K562 (cell line): ENCODE measurements around the gene DNAJC11. TPM values are rescaled to one million over a fixed set of nuclear protein-coding genes. Genes with fewer than 3 reads are reported as not detected.

ENCODE experiments used
- ATAC-seq: fragments of 200-7000 bp; cut with Tn5 transposase; 3 replicates; pipeline ENCODE4 v1.9.1; 2020; ENCODE audit warnings: moderate library complexity
- BruUV-seq: library from RNA; stranded (reverse); fragments of 400-500 nt; replicated peaks from 2 replicates; lab custom pipeline; 2021; lab: Mats Ljungman, UMichigan
- CTCF ChIA-PET: fragments of 300-600 bp; formaldehyde crosslinking; extraction: SDS; loops from one replicate; lab custom pipeline; 2021; ENCODE audit warnings: low intra/inter-chr PET ratio; lab: Yijun Ruan, JAX
- POLR2A ChIA-PET: fragments of 300-600, 350-650 bp; sonication (Branson Sonifier 250); formaldehyde crosslinking; extraction: SDS; loops from one replicate; lab custom pipeline; 2021; ENCODE audit warnings: antibody characterized with exemption, inconsistent platforms; lab: Yijun Ruan, JAX
- DNase-seq, 4 experiments: peaks; one replicate each; pipeline versions ENCODE4 v3.0.0 to v3.0.0-alpha.2; 2011 to 2018; ENCODE audit warnings: low spot score in 3 of 4, mixed read lengths in 3 of 4; ENCODE audit errors: extremely low read depth in 1 of 4
- FAIRE-seq: peaks from 2 replicates; lab custom pipeline; 2011; peaks lifted over from hg19 to GRCh38; lab: Jason Lieb, UNC
- H2AFZ ChIP-seq: 2 replicates; pipeline ENCODE4 v1.6.0; 2011; ENCODE audit warnings: low read depth, low read length, control low read depth, inconsistent platforms
- H3K27ac ChIP-seq: fragments of 200-600 bp; 3 replicates; pipeline ENCODE4 v1.8.0; 2011; ENCODE audit warnings: low read depth, mild to moderate bottlenecking, control low read depth, inconsistent platforms, low read length, moderate library complexity, mixed read lengths; ENCODE audit errors: extremely low read depth
- H3K27me3 ChIP-seq, 2 experiments: fragments of 300-600 bp in 1 of 2; 2 replicates in 1 of 2; 3 replicates in 1 of 2; pipeline versions ENCODE4 v1.6.0 to v1.8.0; 2011; ENCODE audit warnings: inconsistent platforms in 2 of 2, low read length in 2 of 2, mild to moderate bottlenecking in 1 of 2, mixed read lengths in 1 of 2, moderate library complexity in 1 of 2; ENCODE audit not compliant: control insufficient read depth in 2 of 2, insufficient read depth in 2 of 2
- H3K36me3 ChIP-seq: fragments of 300-600 bp; 3 replicates; pipeline ENCODE4 v1.8.0; 2011; ENCODE audit warnings: mild to moderate bottlenecking, low read length, inconsistent platforms; ENCODE audit not compliant: control insufficient read depth, insufficient read depth
- H3K4me1 ChIP-seq, 2 experiments: fragments of 200-600 bp in 1 of 2; replicated peaks in 1 of 2; 2 replicates in 1 of 2; 3 replicates in 1 of 2; pipeline versions ENCODE4 v1.5.1 to v1.8.0; 2011; ENCODE audit warnings: inconsistent platforms in 2 of 2, low read length in 2 of 2, mild to moderate bottlenecking in 1 of 2, mixed read lengths in 1 of 2, moderate library complexity in 1 of 2; ENCODE audit not compliant: control insufficient read depth in 2 of 2, insufficient read depth in 2 of 2
- H3K4me2 ChIP-seq: 2 replicates; pipeline ENCODE4 v1.6.1; 2011; ENCODE audit warnings: low read length, control low read depth, inconsistent platforms, mixed read lengths; ENCODE audit not compliant: insufficient read depth
- H3K4me3 ChIP-seq: fragments of 200-600 bp; sonication (generic), shearing (Covaris generic); 2 replicates; pipeline ENCODE4 v1.5.1; 2016; ENCODE audit warnings: control low read depth, inconsistent platforms
- H3K79me2 ChIP-seq: fragments of 200-600 bp; 3 replicates; pipeline ENCODE4 v1.8.0; 2011; ENCODE audit warnings: low read length, inconsistent platforms; ENCODE audit not compliant: control insufficient read depth, insufficient read depth
- H3K9ac ChIP-seq, 2 experiments: 2 replicates each; pipeline versions ENCODE4 v1.6.0 to v1.6.1; 2011; ENCODE audit warnings: low read depth in 2 of 2, low read length in 2 of 2, control low read depth in 1 of 2, inconsistent platforms in 1 of 2, mild to moderate bottlenecking in 1 of 2, mixed read lengths in 1 of 2; ENCODE audit not compliant: insufficient read depth in 1 of 2
- H3K9me1 ChIP-seq: one replicate; pipeline ENCODE4 v1.6.0; 2011; ENCODE audit warnings: inconsistent platforms, mild to moderate bottlenecking, low read length, moderate library complexity; ENCODE audit not compliant: control insufficient read depth, insufficient read depth
- H3K9me3 ChIP-seq: replicated peaks from 2 replicates; pipeline ENCODE4 v1.5.1; 2011; ENCODE audit warnings: low read depth, low read length, inconsistent platforms; ENCODE audit not compliant: control insufficient read depth, insufficient read depth
- H4K20me1 ChIP-seq: replicated peaks from 2 replicates; pipeline ENCODE4 v1.6.1; 2011; ENCODE audit warnings: low read length, inconsistent platforms, mixed read lengths; ENCODE audit not compliant: control insufficient read depth, insufficient read depth
- ATF3 ChIP-seq, 2 experiments: fragments of 450-650 bp in 1 of 2; sonication (generic) in 1 of 2; formaldehyde crosslinking in 1 of 2; IDR thresholded peaks in 1 of 2; conservative IDR thresholded peaks in 1 of 2; 2 replicates each; pipeline versions ENCODE4 v1.6.1 to v1.8.1; 2016 to 2023; ENCODE audit warnings: mild to moderate bottlenecking in 2 of 2, moderate library complexity in 2 of 2, inconsistent platforms in 1 of 2, missing genetic modification reagents in 1 of 2
- CREBBP ChIP-seq: IDR thresholded peaks from one replicate; pipeline ENCODE4 v1.6.1; 2012; ENCODE audit warnings: low read depth, mild to moderate bottlenecking, control low read depth, inconsistent platforms, low read length
- DDX20 ChIP-seq: fragments of 450-650 bp; IDR thresholded peaks from 2 replicates; pipeline ENCODE4 v1.6.1; 2016; ENCODE audit warnings: missing genetic modification characterization, low read depth, mild to moderate bottlenecking, missing compliant biosample characterization, moderate library complexity
- DEAF1 ChIP-seq: fragments of 450-650 bp; formaldehyde crosslinking; IDR thresholded peaks from 2 replicates; pipeline ENCODE4 v1.4.0; 2020; ENCODE audit warnings: mild to moderate bottlenecking, moderate library complexity
- E2F5 ChIP-seq: sonication (generic); formaldehyde crosslinking; IDR thresholded peaks from 2 replicates; pipeline ENCODE4 v1.8.0; 2022; ENCODE audit warnings: mild to moderate bottlenecking, missing genetic modification reagents
- EHMT2 ChIP-seq: fragments of 450-650 bp; IDR thresholded peaks from 2 replicates; pipeline ENCODE4 v1.6.1; 2018; ENCODE audit warnings: antibody characterized with exemption
- HIVEP1 ChIP-seq: fragments of 250-450 bp; sonication (Bioruptor Pico); IDR thresholded peaks from 2 replicates; pipeline ENCODE4 v1.4.0; 2020; ENCODE audit warnings: mild to moderate bottlenecking
- NELFE ChIP-seq: IDR thresholded peaks from 2 replicates; pipeline ENCODE4 v1.6.1; 2011; ENCODE audit warnings: mild to moderate bottlenecking; ENCODE audit not compliant: insufficient read depth, insufficient read length
- PHTF2 ChIP-seq: fragments of 250-450 bp; sonication (Bioruptor Pico); IDR thresholded peaks from 2 replicates; pipeline ENCODE4 v1.5.0; 2021; ENCODE audit warnings: mild to moderate bottlenecking
- SRSF7 ChIP-seq: fragments of 200-400 bp; formaldehyde crosslinking; optimal IDR thresholded peaks from 2 replicates; pipeline ENCODE3; 2017; ENCODE audit warnings: mild to moderate bottlenecking, low read depth, low read length
- TBP ChIP-seq: optimal IDR thresholded peaks from 2 replicates; pipeline ENCODE3; 2011; ENCODE audit warnings: low read depth, low read length, improper control_type of control experiment
- ZNF444 ChIP-seq: fragments of 250-450 bp; sonication (Bioruptor Pico); IDR thresholded peaks from 2 replicates; pipeline ENCODE4 v1.4.0; 2020; ENCODE audit warnings: mild to moderate bottlenecking, moderate library complexity
- ZNF766 ChIP-seq: fragments of 200-800 bp; sonication (Bioruptor generic); conservative IDR thresholded peaks from 2 replicates; pipeline ENCODE4 v1.6.1; 2016; ENCODE audit warnings: missing genetic modification characterization, missing compliant biosample characterization
- WGBS: fragments of 100-300 bp; shearing (Covaris generic); methylation state at CpG from one replicate; pipeline ENCODE4 v1.1.6; 2016; ENCODE audit warnings: low coverage, mixed read lengths; ENCODE audit not compliant: insufficient coverage; ENCODE audit errors: missing lambda C conversion rate; 5-methylcytosine and 5-hydroxymethylcytosine counted together
- in situ Hi-C: fragments of 300-500 bp; cut with MboI; formaldehyde crosslinking; loops from 4 replicates; pipeline ENCODE4 v1.15.0; 2018; ENCODE audit warnings: inconsistent platforms, mixed read lengths
- intact Hi-C: fragments of 100-400 bp; cut with micrococcal nuclease; formaldehyde crosslinking; loops from 2 replicates; pipeline ENCODE4 v1.14.2; 2022
- polyA plus RNA-seq, 8 experiments: library from polyadenylated mRNA; depleted of rRNA in 4 of 8; stranded (reverse) in 5 of 8; unstranded in 3 of 8; fragments of >200 nt; fragmentation: Nextera tagmentation in 2 of 8; fragmentation: Illumina TruSeq in 1 of 8; extraction: Ambion mirVana in 2 of 8; extraction: Trizol in 1 of 8; gene quantifications; 2 replicates each; pipeline versions ENCODE4 v1.2.1 to v1.2.3, GENCODE V29; 2011 to 2014; ENCODE audit warnings: inconsistent platforms in 1 of 8, missing spikeins in 1 of 8
- total RNA-seq, 7 experiments: library from RNA; depleted of rRNA in 6 of 7; stranded (reverse); fragments of >200 nt in 6 of 7; fragmentation: Illumina TruSeq in 2 of 7; extraction: Trizol in 2 of 7; gene quantifications; 2 replicates each; pipeline versions ENCODE4 v1.2.1 to v1.2.3, GENCODE V29; 2011 to 2021; ENCODE audit warnings: low replicate concordance in 1 of 7
- TF ChIP-seq, protein P1 (sequence below): fragments of 450-650 bp; IDR thresholded peaks from 2 replicates; pipeline ENCODE4 v1.6.1; 2016; ENCODE audit warnings: borderline replicate concordance
- TF ChIP-seq, protein P2 (sequence below): fragments of 200-400 bp; formaldehyde crosslinking; IDR thresholded peaks from 2 replicates; pipeline ENCODE4 v1.6.1; 2017; ENCODE audit warnings: mild to moderate bottlenecking, low read depth, low read length, moderate library complexity

Gene DNAJC11
- total and polyA plus RNA-seq, 9 of the 15 experiments (the other 6 are each of a cell fraction or from before 2014, with no cell fraction given) = 14.1 to 123 (median 76.6) TPM

GRCh38 chr1:6674771-6675170 is 26.8 kb downstream of the DNAJC11 start:
- intact Hi-C loops (no loop called here), in situ Hi-C loops (no loop called here)
- H3K9me1 ChIP-seq = no peaks in the 10 kb centered on the region
- POLR2A ChIA-PET = interaction anchor here (0.6 to 1.6 kb wide), 6 partner anchors 11 to 223 kb away, joined by 3 read pairs; no protein-coding TSS in a partner anchor
- H3K36me3 ChIP-seq = peaks cover 87% of the 10 kb centered on the region
- no peaks in the 10 kb centered on the region; a peak in 2 of 5 replicates for H3K4me1 ChIP-seq
- H3K9ac ChIP-seq = no peak overlapping the region
- no peak overlapping the region for H2AFZ ChIP-seq
- CTCF ChIA-PET = no interaction called here
- no peak overlapping the region for H3K27ac ChIP-seq
- DNase-seq (no peak), ATAC-seq (no peak), FAIRE-seq (no peak)
- no TSS peak for BruUV-seq
- no peak overlapping the region for H3K4me2 ChIP-seq
- 70% methylated on average over 1 of the region's 1 CpG for WGBS
- H3K4me3 ChIP-seq = no peak overlapping the region
- H3K27me3 ChIP-seq = no peaks in the 10 kb centered on the region
- peaks cover 16% of the 10 kb centered on the region; the same call in 1 of the 3 replicates for H3K79me2 ChIP-seq
- no peaks in the 10 kb centered on the region for H4K20me1 ChIP-seq
- H3K9me3 ChIP-seq = no peaks in the 10 kb centered on the region
- TF ChIP-seq CREBBP (no peak), EHMT2 (no peak), ATF3 (IDR thresholded peaks at IDR 0.05) (no peak), ATF3 (CRISPR knock-in tag; conservative IDR thresholded peaks at IDR 0.05) (no peak), NELFE (no peak), E2F5 (CRISPR knock-in tag) (no peak), HIVEP1 (no peak), DEAF1 (no peak), DDX20 (tag) (no peak), ZNF766 (CRISPR knock-in tag) (no peak), SRSF7 (no peak), ZNF444 (no peak), PHTF2 (CRISPR knock-in tag) (no peak), TBP (no peak)
- TF ChIP-seq, protein P1, sequence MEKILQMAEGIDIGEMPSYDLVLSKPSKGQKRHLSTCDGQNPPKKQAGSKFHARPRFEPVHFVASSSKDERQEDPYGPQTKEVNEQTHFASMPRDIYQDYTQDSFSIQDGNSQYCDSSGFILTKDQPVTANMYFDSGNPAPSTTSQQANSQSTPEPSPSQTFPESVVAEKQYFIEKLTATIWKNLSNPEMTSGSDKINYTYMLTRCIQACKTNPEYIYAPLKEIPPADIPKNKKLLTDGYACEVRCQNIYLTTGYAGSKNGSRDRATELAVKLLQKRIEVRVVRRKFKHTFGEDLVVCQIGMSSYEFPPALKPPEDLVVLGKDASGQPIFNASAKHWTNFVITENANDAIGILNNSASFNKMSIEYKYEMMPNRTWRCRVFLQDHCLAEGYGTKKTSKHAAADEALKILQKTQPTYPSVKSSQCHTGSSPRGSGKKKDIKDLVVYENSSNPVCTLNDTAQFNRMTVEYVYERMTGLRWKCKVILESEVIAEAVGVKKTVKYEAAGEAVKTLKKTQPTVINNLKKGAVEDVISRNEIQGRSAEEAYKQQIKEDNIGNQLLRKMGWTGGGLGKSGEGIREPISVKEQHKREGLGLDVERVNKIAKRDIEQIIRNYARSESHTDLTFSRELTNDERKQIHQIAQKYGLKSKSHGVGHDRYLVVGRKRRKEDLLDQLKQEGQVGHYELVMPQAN = no peak
- TF ChIP-seq, protein P2, sequence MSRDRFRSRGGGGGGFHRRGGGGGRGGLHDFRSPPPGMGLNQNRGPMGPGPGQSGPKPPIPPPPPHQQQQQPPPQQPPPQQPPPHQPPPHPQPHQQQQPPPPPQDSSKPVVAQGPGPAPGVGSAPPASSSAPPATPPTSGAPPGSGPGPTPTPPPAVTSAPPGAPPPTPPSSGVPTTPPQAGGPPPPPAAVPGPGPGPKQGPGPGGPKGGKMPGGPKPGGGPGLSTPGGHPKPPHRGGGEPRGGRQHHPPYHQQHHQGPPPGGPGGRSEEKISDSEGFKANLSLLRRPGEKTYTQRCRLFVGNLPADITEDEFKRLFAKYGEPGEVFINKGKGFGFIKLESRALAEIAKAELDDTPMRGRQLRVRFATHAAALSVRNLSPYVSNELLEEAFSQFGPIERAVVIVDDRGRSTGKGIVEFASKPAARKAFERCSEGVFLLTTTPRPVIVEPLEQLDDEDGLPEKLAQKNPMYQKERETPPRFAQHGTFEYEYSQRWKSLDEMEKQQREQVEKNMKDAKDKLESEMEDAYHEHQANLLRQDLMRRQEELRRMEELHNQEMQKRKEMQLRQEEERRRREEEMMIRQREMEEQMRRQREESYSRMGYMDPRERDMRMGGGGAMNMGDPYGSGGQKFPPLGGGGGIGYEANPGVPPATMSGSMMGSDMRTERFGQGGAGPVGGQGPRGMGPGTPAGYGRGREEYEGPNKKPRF = no peak
